ENCODE results near the gene B4GALT1. TPM values are rescaled to one million over a fixed set of nuclear protein-coding genes. Genes with fewer than 3 reads are reported as not detected.

The B4GALT1 gene
- total RNA-seq, 2 donors from 2014 or later = 57.6 to 76.1 TPM

GRCh38 chr9:33080534-33080933, 86.6 kb downstream of the B4GALT1 start:
- no peak for DNase-seq (ENCODE audit: low spot score)
- no peaks in the 10 kb centered on the region for H3K36me3 ChIP-seq
- H3K27me3 ChIP-seq = no peaks in the 10 kb centered on the region
- peak overlapping the region in 1 of 2 donors; percentile 17 for H3K27ac ChIP-seq
- no peak overlapping the region for H3K4me3 ChIP-seq
- H3K4me1 ChIP-seq = peaks cover 0 to 18% of the 10 kb centered on the region in 2 donors
- no peaks in the 10 kb centered on the region for H3K9me3 ChIP-seq
- no peak for TF ChIP-seq CTCF (IDR thresholded peaks at IDR 0.05)

DNA sequence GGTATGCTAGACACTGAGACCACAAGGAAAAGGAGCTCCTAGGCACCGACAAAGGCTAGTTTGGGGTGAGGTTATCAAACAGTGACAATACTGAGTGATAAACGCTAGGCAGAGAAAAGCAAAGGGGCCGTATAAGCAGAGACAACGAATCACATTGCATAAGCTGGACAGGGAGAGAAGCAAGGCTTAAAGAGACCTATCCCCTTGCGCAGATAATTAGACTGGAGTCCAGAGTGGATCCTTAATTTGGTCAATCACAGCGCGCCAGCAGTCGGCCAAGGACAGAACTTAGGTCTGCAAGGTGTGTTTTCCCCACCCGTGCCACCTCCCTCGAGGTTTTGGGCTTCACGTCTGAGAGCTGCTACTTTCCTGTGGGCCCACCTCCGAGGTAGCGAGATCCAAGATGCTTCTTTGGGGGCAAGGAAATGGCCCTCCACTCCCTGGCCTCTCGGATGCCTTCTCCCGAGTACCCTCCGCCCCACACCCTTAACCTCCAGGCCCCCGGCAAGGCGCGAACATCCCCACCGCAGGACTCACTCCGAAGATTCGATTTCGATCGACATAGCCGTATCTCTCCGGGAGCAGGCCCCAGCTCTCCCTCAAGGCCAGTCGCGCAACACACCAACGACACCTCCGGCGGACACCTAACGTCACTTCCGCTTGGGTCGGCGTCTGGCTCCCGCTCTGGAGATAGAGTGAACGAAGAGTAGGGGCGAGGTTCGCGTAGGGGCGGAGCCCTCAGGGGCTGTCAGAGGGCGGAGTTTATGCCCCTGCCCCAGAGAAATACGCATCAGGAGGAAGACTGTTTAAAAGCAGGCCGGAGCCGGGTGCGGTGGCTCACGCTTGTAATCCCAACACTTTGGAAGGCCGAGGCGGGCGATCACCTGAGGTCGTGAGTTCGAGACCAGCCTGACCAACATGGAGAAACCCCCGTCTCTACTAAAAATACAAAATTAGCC, 90.8 kb downstream of the B4GALT1 start, which contains the start of gene SMU1:
Gene SMU1 (minus strand): TSS at position 629 of the 959 bp plus-strand sequence. CDS start 66 bp downstream, at position 563.
- no peaks in the 10 kb centered on the region for H3K9me3 ChIP-seq
- no peak for TF ChIP-seq CTCF (IDR thresholded peaks at IDR 0.05)
- peak; percentile 98 for DNase-seq (ENCODE audit: low spot score)
- peak within 1 kb of the TSS; percentile 91 to 93 for H3K27ac ChIP-seq
- no peaks in the 10 kb centered on the region for H3K27me3 ChIP-seq
- H3K36me3 ChIP-seq = peaks cover 22% of the 10 kb centered on the region
- peaks cover 0 to 15% of the 10 kb centered on the region in 2 donors for H3K4me1 ChIP-seq
- peak within 1 kb of the TSS; percentile 75 to 96 for H3K4me3 ChIP-seq

DNA sequence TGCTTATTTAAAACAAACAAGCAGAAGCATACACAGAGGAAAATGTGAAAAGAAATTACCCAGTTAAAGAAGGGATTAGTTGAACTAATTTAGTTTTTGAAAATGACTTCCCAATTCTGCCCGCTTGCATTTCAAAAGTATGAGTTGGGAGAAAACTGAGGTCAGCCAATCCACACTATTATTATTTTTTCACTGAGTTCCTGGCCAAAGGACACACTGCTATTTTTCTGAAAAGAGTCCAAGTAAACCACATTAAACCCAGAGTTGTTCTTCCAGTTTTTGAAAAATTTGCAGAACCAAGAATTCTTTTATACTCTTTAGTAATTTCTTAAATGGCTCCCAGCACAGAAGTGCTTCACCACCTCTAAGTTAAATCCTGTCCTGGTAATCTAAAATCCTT, 98.1 kb downstream of the B4GALT1 start:
- H3K27ac ChIP-seq = no peak overlapping the region
- no peaks in the 10 kb centered on the region for H3K9me3 ChIP-seq
- peaks cover 74% of the 10 kb centered on the region for H3K36me3 ChIP-seq
- no peak overlapping the region for H3K4me3 ChIP-seq
- no peaks in the 10 kb centered on the region for H3K27me3 ChIP-seq
- no peak for TF ChIP-seq CTCF (IDR thresholded peaks at IDR 0.05)
- DNase-seq (ENCODE audit: low spot score) = no peak
- no peaks in the 10 kb centered on the region for H3K4me1 ChIP-seq

DNA sequence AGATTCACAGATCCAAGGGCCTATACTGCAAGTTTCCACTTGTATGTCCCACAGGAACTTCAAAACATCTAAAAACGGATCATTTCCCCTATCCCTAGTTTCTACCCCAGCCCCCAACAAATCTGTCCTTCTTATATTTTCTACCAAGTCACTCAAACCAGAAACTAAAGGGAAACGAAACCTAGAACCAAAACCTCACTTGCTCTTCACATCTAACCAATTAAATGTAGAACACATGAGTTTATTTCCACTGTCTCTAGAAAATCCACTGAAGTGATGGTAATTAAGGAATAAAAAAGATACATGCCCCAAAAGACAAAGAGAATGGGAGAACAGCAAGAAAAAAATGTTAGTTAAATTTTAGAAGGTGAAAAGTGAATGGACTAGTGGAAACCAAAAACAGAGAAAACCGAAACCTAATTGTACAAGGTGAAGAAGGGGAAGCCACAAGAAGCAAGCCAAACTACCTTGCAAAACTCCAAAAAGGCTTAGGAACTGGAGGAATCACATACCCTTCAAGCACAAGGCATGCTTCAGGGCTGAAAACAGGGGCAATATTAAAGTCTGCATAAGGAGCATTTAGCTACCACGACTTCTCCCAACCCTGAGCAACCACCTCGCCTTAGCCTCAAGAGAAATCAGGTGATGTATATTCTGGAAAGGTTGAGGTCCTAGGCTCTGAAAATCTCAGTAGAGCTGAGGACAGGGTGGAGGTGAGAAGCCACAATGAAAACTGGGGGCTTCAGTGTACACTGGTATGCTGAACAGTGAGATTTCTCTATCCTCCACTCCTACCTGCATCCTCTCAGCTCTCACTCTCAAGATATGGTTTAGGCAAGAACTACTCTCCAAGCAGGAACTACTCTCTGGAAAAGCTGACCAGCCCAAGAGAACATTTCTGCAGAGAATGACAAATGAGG, 101.7 kb downstream of the B4GALT1 start:
- DNase-seq (ENCODE audit: low spot score) = no peak
- Histone ChIP-seq H3K4me1 (no peaks in the 10 kb centered on the region), H3K36me3 (peaks cover 79% of the 10 kb centered on the region), H3K27ac (no peak overlapping the region), H3K27me3 (no peaks in the 10 kb centered on the region), H3K4me3 (no peak overlapping the region), H3K9me3 (no peaks in the 10 kb centered on the region)
- TF ChIP-seq CTCF (IDR thresholded peaks at IDR 0.05) = no peak

Other genes starting within 250 kb of the B4GALT1 start
- gene APTX, start 165.7 kb downstream of the B4GALT1 start, total RNA-seq = 10 to 100 TPM; 12.3 to 14.9 TPM
- 10 to 100 TPM; 64.4 to 74.9 TPM for gene DNAJA1, start 142.1 kb downstream of the B4GALT1 start, total RNA-seq
- gene SMU1, start 90.7 kb downstream of the B4GALT1 start, total RNA-seq = 10 to 100 TPM; 11.4 to 12.2 TPM
- not detected for gene SPINK4, start 72.8 kb upstream of the B4GALT1 start, total RNA-seq
- gene BAG1, start 97.4 kb upstream of the B4GALT1 start, total RNA-seq = 100 to 1,000 TPM; 162 to 166 TPM
- gene CHMP5, start 97.7 kb upstream of the B4GALT1 start, total RNA-seq = 10 to 100 TPM; 44.0 to 51.1 TPM
- gene NFX1, start 123.2 kb upstream of the B4GALT1 start, total RNA-seq = 10 to 100 TPM; 23.7 to 29.1 TPM
- gene AQP7, start 235.2 kb upstream of the B4GALT1 start, total RNA-seq = 10 to 100 TPM; 58.4 to 74.9 TPM

Data from right atrium auricular region (tissue), 2 donors.